GM23338 (cell line): Measurements from ENCODE around the gene ADAMTS18. TPM values are rescaled to one million over a fixed set of nuclear protein-coding genes. Genes with fewer than 3 reads are reported as not detected.

Experiments used
- ATAC-seq: fragments of 200-7000 bp; cut with Tn5 transposase; 3 replicates; pipeline ENCODE4 v1.9.1; 2020
- DNase-seq: peaks from one replicate; pipeline ENCODE4 v3.0.0-alpha.2; 2015; ENCODE audit warnings: low spot score
- H2AFZ ChIP-seq: fragments of 200-600 bp; sonication (generic); 2 replicates; pipeline ENCODE4 v1.8.0; 2016; ENCODE audit warnings: antibody characterized with exemption, mild to moderate bottlenecking, moderate library complexity
- H3F3A ChIP-seq: fragments of 200-600 bp; sonication (generic); replicated peaks from 2 replicates; pipeline ENCODE4 v1.8.0; 2017; ENCODE audit warnings: antibody characterized with exemption, mixed run types, low read depth
- H3K27ac ChIP-seq: fragments of 200-600 bp; sonication (generic); 2 replicates; pipeline ENCODE4 v1.6.1; 2016; ENCODE audit warnings: low read depth
- H3K27me3 ChIP-seq: fragments of 200-600 bp; sonication (generic); 2 replicates; pipeline ENCODE4 v1.8.0; 2016; ENCODE audit warnings: mild to moderate bottlenecking, mixed run types, moderate library complexity; ENCODE audit not compliant: insufficient read depth
- H3K36me3 ChIP-seq: fragments of 200-600 bp; sonication (generic); 2 replicates; pipeline ENCODE4 v1.8.0; 2016; ENCODE audit warnings: mild to moderate bottlenecking; ENCODE audit not compliant: insufficient read depth
- H3K4me1 ChIP-seq: fragments of 200-600 bp; sonication (generic); 2 replicates; pipeline ENCODE4 v1.8.0; 2016; ENCODE audit warnings: mild to moderate bottlenecking, moderate library complexity; ENCODE audit not compliant: insufficient read depth
- H3K4me2 ChIP-seq: fragments of 200-600 bp; sonication (generic); 2 replicates; pipeline ENCODE4 v1.7.1; 2017; ENCODE audit warnings: mixed run types
- H3K4me3 ChIP-seq: fragments of 200-600 bp; sonication (generic); 2 replicates; pipeline ENCODE4 v1.6.1; 2016; ENCODE audit warnings: mixed run types
- H3K79me2 ChIP-seq: fragments of 200-600 bp; sonication (generic); replicated peaks from 2 replicates; pipeline ENCODE4 v1.8.0; 2017; ENCODE audit warnings: mild to moderate bottlenecking; ENCODE audit not compliant: insufficient read depth
- H3K9me2 ChIP-seq: fragments of 200-600 bp; sonication (generic); 2 replicates; pipeline ENCODE4 v1.8.0; 2017; ENCODE audit not compliant: insufficient read depth
- H4K20me1 ChIP-seq: fragments of 200-600 bp; sonication (generic); replicated peaks from 2 replicates; pipeline ENCODE4 v1.8.0; 2017; ENCODE audit warnings: mild to moderate bottlenecking; ENCODE audit not compliant: insufficient read depth
- H3K27ac Mint-ChIP-seq: 2 replicates; pipeline ENCODE4 v1.8.0; 2020; ENCODE audit warnings: inconsistent platforms, mild to moderate bottlenecking, moderate library complexity, mixed read lengths
- H3K27me3 Mint-ChIP-seq: 3 replicates; pipeline ENCODE4 v1.8.0; 2022; ENCODE audit warnings: low read depth, mild to moderate bottlenecking, moderate library complexity, mixed read lengths, inconsistent platforms; ENCODE audit not compliant: insufficient read depth, poor library complexity
- H3K36me3 Mint-ChIP-seq: 3 replicates; pipeline ENCODE4 v1.8.0; 2021; ENCODE audit warnings: low read depth, mild to moderate bottlenecking, inconsistent platforms, moderate library complexity, mixed read lengths
- H3K4me1 Mint-ChIP-seq: 3 replicates; pipeline ENCODE4 v1.8.0; 2020; ENCODE audit warnings: mild to moderate bottlenecking, inconsistent platforms, mixed read lengths
- H3K4me3 Mint-ChIP-seq: 3 replicates; pipeline ENCODE4 v1.8.0; 2021; ENCODE audit warnings: moderate library complexity, mild to moderate bottlenecking, inconsistent platforms, mixed read lengths
- H3K9me3 Mint-ChIP-seq: 3 replicates; pipeline ENCODE4 v1.8.0; 2020; ENCODE audit warnings: moderate library complexity, mild to moderate bottlenecking, inconsistent platforms, mixed read lengths
- CREB1 ChIP-seq: fragments of 250-450 bp; sonication (Bioruptor Pico); IDR thresholded peaks from 2 replicates; pipeline ENCODE4 v1.5.0; 2020; ENCODE audit warnings: low read depth, mild to moderate bottlenecking, moderate library complexity
- CTCF ChIP-seq, 2 experiments: fragments of 200-600 bp in 1 of 2; sonication (generic) in 1 of 2; conservative IDR thresholded peaks; 2 replicates each; pipeline versions ENCODE4 v1.5.1 to v1.6.1; 2016 to 2017; ENCODE audit warnings: antibody characterized with exemption in 2 of 2, low read depth in 2 of 2, mild to moderate bottlenecking in 2 of 2, moderate library complexity in 1 of 2
- ETS1 ChIP-seq: IDR thresholded peaks from 2 replicates; pipeline ENCODE4 v1.6.1; 2016; ENCODE audit warnings: antibody characterized with exemption
- EZH2 ChIP-seq: fragments of 200-600 bp; sonication (generic); IDR thresholded peaks from one replicate; pipeline ENCODE4 v1.8.0; 2017; ENCODE audit warnings: antibody characterized with exemption, mild to moderate bottlenecking, low read depth; ENCODE audit not compliant: unreplicated experiment
- EZH2phosphoT487 ChIP-seq: fragments of 200-600 bp; sonication (generic); IDR thresholded peaks from one replicate; pipeline ENCODE4 v1.8.1; 2018; ENCODE audit warnings: antibody characterized with exemption; ENCODE audit not compliant: unreplicated experiment
- JUNB ChIP-seq: IDR thresholded peaks from one replicate; pipeline ENCODE4 v1.6.1; 2016; ENCODE audit warnings: antibody characterized with exemption; ENCODE audit not compliant: unreplicated experiment
- NANOG ChIP-seq: IDR thresholded peaks from 2 replicates; pipeline ENCODE4 v1.6.1; 2016; ENCODE audit warnings: antibody characterized with exemption, borderline replicate concordance
- POLR2AphosphoS5 ChIP-seq: IDR thresholded peaks from 2 replicates; pipeline ENCODE4 v1.6.1; 2016; ENCODE audit warnings: antibody characterized with exemption, low read depth
- STAT1 ChIP-seq: IDR thresholded peaks from one replicate; pipeline ENCODE4 v1.6.1; 2016; ENCODE audit warnings: antibody characterized with exemption; ENCODE audit not compliant: unreplicated experiment
- ZNF114 ChIP-seq: fragments of 250-450 bp; sonication (Bioruptor Pico); IDR thresholded peaks from 2 replicates; pipeline ENCODE4 v1.5.0; 2020; ENCODE audit warnings: mild to moderate bottlenecking, moderate library complexity
- ZNF331 ChIP-seq: fragments of 250-450 bp; sonication (Bioruptor Pico); IDR thresholded peaks from 2 replicates; pipeline ENCODE4 v1.5.0; 2020; ENCODE audit warnings: low read depth, mild to moderate bottlenecking, moderate library complexity
- ZNF462 ChIP-seq: fragments of 250-450 bp; sonication (Bioruptor Pico); IDR thresholded peaks from 2 replicates; pipeline ENCODE4 v1.5.0; 2020; ENCODE audit warnings: mild to moderate bottlenecking, moderate library complexity
- polyA plus RNA-seq: library from polyadenylated mRNA; unstranded; fragments of >200 nt; fragmentation: Nextera tagmentation; extraction: Ambion mirVana; gene quantifications from 2 replicates; pipeline ENCODE4 v1.2.1, GENCODE V29; 2016
- total RNA-seq: library from RNA; depleted of rRNA; stranded (reverse); fragments of >200 nt; shearing (Covaris generic); gene quantifications from 2 replicates; pipeline ENCODE4 v1.2.3, GENCODE V29; 2014
- TF ChIP-seq, protein P1 (sequence below): IDR thresholded peaks from one replicate; pipeline ENCODE4 v1.6.1; 2018; ENCODE audit warnings: antibody characterized with exemption; ENCODE audit not compliant: unreplicated experiment

The ADAMTS18 gene
- total and polyA plus RNA-seq, 2 experiments from 2014 or later = 0.15 to 0.90 TPM

DNA sequence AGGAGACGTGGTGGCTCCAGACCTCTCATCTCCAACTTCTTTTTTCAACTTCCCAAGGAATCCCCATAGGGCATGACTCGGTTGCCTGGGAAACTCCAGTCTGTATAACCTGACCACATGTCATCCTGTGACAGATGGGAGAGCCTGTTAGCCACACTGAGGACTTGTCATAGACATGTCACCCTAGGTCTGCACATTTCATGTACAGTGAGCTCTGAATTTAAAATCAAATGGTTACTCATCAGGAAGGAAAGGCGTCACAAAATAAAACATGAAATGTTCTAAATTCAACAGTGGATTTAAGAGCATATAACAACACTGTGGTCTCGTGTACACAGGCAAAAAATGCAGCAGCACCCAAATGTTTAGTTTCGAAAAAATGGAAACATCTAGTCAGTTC is 22.2 kb upstream of the ADAMTS18 start:
- no peaks in the 10 kb centered on the region for H3K36me3 Mint-ChIP-seq
- H3K27ac ChIP-seq = no peak overlapping the region
- no peak overlapping the region for H3K4me3 Mint-ChIP-seq
- no peak overlapping the region for H3K4me2 ChIP-seq
- no peak overlapping the region for H2AFZ ChIP-seq
- TF ChIP-seq, protein P1, sequence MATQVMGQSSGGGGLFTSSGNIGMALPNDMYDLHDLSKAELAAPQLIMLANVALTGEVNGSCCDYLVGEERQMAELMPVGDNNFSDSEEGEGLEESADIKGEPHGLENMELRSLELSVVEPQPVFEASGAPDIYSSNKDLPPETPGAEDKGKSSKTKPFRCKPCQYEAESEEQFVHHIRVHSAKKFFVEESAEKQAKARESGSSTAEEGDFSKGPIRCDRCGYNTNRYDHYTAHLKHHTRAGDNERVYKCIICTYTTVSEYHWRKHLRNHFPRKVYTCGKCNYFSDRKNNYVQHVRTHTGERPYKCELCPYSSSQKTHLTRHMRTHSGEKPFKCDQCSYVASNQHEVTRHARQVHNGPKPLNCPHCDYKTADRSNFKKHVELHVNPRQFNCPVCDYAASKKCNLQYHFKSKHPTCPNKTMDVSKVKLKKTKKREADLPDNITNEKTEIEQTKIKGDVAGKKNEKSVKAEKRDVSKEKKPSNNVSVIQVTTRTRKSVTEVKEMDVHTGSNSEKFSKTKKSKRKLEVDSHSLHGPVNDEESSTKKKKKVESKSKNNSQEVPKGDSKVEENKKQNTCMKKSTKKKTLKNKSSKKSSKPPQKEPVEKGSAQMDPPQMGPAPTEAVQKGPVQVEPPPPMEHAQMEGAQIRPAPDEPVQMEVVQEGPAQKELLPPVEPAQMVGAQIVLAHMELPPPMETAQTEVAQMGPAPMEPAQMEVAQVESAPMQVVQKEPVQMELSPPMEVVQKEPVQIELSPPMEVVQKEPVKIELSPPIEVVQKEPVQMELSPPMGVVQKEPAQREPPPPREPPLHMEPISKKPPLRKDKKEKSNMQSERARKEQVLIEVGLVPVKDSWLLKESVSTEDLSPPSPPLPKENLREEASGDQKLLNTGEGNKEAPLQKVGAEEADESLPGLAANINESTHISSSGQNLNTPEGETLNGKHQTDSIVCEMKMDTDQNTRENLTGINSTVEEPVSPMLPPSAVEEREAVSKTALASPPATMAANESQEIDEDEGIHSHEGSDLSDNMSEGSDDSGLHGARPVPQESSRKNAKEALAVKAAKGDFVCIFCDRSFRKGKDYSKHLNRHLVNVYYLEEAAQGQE = no peak
- TF ChIP-seq CREB1 (CRISPR knock-in tag) = no peak
- TF ChIP-seq CTCF (conservative IDR thresholded peaks at IDR 0.05; ENCODE audit: low read depth in 2 of 2) = no peak
- no peak for TF ChIP-seq EZH2
- TF ChIP-seq STAT1 = no peak
- TF ChIP-seq EZH2phosphoT487 = no peak
- TF ChIP-seq NANOG = no peak
- no peak for TF ChIP-seq JUNB
- no peak for TF ChIP-seq ZNF462 (CRISPR knock-in tag)
- TF ChIP-seq ETS1 = no peak
- TF ChIP-seq ZNF331 (CRISPR knock-in tag) = no peak
- no peak for TF ChIP-seq POLR2AphosphoS5
- no peak for TF ChIP-seq ZNF114 (CRISPR knock-in tag)
- H3K27me3 Mint-ChIP-seq = peaks cover 2% of the 10 kb centered on the region
- H3K9me2 ChIP-seq = peaks cover 3% of the 10 kb centered on the region; the same call in 1 of the 2 replicates
- H3K79me2 ChIP-seq = no peaks in the 10 kb centered on the region
- ATAC-seq (no peak), DNase-seq (no peak)
- H3K9me3 Mint-ChIP-seq = no peaks in the 10 kb centered on the region
- no peaks in the 10 kb centered on the region for H4K20me1 ChIP-seq
- no peaks in the 10 kb centered on the region for H3K4me1 ChIP-seq
- H3K36me3 ChIP-seq = no peaks in the 10 kb centered on the region
- no peaks in the 10 kb centered on the region for H3F3A ChIP-seq
- no peak overlapping the region for H3K4me3 ChIP-seq
- no peak overlapping the region for H3K27ac Mint-ChIP-seq
- H3K27me3 ChIP-seq = no peaks in the 10 kb centered on the region
- H3K4me1 Mint-ChIP-seq = no peaks in the 10 kb centered on the region; the same call in 2 of the 3 replicates
